BE2C (cell line): ENCODE measurements around the gene KIF5A.

Source experiments
- DNase-seq: peaks from one replicate; pipeline ENCODE4 v3.0.0-alpha.2; 2020
- H3K27me3 ChIP-seq: fragments of 250-450 bp; sonication (Bioruptor Pico); 2 replicates; pipeline ENCODE4 v1.5.1; 2020; ENCODE audit warnings: mild to moderate bottlenecking
- H3K36me3 ChIP-seq: fragments of 250-450 bp; sonication (Bioruptor Pico); 2 replicates; pipeline ENCODE4 v1.5.1; 2020; ENCODE audit warnings: mild to moderate bottlenecking
- H3K4me1 ChIP-seq: fragments of 250-450 bp; sonication (Bioruptor Pico); 2 replicates; pipeline ENCODE4 v1.5.1; 2020
- H3K4me3 ChIP-seq: 2 replicates; pipeline ENCODE4 v1.5.1; 2011; ENCODE audit warnings: low read depth, low read length
- H3K9me3 ChIP-seq: fragments of 250-450 bp; sonication (Bioruptor Pico); 2 replicates; pipeline ENCODE4 v1.5.1; 2020
- TF ChIP-seq, protein P1 (sequence below): IDR thresholded peaks from 2 replicates; pipeline ENCODE4 v1.5.1; 2012; ENCODE audit warnings: mild to moderate bottlenecking, low read depth, low read length

KIF5A gene

DNA sequence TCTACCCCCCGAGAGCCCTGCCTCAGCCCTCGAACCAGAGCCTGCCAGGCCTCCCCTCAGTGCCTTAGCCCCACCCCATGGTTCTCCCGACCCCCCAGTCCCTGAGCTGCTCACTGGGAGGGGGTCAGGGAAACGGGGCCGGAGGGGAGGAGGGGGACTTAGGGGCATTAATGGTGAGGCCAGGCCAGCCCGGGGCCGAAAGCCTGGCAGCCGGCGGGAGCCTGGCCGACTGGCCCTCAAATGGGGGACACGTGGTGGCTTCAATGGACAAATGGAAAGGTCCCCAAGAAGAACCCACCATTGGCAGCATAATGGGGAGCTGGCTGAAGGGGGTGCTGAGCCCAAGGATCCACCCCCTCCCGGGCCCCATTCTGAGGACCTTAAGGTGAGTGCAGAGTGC lies 21.7 kb upstream of the KIF5A start:
- Histone ChIP-seq H3K9me3 (no peaks in the 10 kb centered on the region), H3K4me1 (no peaks in the 10 kb centered on the region; the same call in 1 of the 2 replicates), H3K27me3 (no peaks in the 10 kb centered on the region), H3K36me3 (peaks cover 68% of the 10 kb centered on the region), H3K4me3 (no peak overlapping the region)
- TF ChIP-seq, protein P1, sequence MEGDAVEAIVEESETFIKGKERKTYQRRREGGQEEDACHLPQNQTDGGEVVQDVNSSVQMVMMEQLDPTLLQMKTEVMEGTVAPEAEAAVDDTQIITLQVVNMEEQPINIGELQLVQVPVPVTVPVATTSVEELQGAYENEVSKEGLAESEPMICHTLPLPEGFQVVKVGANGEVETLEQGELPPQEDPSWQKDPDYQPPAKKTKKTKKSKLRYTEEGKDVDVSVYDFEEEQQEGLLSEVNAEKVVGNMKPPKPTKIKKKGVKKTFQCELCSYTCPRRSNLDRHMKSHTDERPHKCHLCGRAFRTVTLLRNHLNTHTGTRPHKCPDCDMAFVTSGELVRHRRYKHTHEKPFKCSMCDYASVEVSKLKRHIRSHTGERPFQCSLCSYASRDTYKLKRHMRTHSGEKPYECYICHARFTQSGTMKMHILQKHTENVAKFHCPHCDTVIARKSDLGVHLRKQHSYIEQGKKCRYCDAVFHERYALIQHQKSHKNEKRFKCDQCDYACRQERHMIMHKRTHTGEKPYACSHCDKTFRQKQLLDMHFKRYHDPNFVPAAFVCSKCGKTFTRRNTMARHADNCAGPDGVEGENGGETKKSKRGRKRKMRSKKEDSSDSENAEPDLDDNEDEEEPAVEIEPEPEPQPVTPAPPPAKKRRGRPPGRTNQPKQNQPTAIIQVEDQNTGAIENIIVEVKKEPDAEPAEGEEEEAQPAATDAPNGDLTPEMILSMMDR, result no peak
- no peak for DNase-seq

DNA sequence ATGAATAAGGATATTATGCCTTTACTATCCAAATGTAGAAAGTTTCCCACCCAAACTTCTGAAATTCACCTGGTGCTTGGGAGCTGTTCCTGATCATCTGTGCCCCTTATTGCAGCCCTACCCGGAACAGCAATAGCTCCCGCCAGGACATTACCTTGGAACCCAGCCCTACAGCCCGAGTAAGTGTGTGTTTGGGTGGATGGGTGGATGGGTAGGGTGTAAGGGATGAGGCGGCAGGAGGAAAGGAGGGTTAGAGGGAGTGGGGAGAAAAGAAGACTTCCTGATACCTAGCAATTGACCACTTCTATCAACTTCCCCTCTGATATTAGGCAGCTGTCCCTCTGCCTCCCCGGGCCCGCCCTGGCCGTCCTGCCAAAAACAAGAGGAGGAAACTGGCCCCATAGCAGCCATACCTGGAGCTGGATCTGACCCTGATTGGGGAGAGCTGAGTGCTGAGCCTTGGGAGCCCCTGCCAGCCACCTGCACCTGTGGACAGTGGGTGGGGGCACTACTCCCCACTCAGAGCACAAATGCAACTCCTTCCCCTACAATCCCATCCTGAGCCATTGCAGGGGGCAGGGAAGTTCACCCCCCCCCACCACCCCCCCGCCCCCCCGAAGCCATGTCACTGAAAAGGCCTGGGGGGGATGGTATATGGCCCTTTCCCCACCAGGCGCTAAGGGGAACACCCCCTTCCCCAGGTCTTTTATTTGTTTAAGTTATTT lies 20.9 kb upstream of the KIF5A start:
- H3K36me3 ChIP-seq, result peaks cover 73% of the 10 kb centered on the region
- no peak for DNase-seq

DNA sequence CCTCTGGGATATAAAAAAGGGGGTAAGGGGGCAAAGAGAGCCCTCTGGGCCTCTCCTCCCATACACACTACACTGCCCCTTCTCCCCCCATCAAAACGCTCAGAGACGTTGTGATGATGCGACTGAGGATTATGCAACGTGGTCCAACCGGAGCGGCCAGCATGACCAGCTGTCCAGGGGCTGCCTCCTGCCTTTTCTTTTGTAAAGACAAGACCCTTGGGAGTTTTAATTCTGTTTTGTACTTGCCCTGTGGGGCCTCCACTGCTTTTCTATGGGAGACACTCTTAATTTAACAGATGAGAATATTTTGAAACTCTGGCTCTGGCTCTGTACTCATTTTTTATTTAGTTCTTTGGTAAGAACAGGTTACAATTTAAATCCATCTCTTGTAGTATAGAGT lies 20.0 kb upstream of the KIF5A start:
- no peak for DNase-seq
- H3K27me3 ChIP-seq, result no peaks in the 10 kb centered on the region
- H3K4me3 ChIP-seq, result no peak overlapping the region
- H3K9me3 ChIP-seq, result no peaks in the 10 kb centered on the region
- H3K4me1 ChIP-seq, result no peaks in the 10 kb centered on the region
- H3K36me3 ChIP-seq, result peaks cover 77% of the 10 kb centered on the region
- TF ChIP-seq, protein P1, result no peak

More for the DNA sequence above, 20.9 kb upstream of the KIF5A start:
- no peak overlapping the region for H3K4me3 ChIP-seq
- no peaks in the 10 kb centered on the region for H3K9me3 ChIP-seq
- H3K4me1 ChIP-seq, result no peaks in the 10 kb centered on the region
- H3K27me3 ChIP-seq, result no peaks in the 10 kb centered on the region
- TF ChIP-seq, protein P1, result no peak

DNA sequence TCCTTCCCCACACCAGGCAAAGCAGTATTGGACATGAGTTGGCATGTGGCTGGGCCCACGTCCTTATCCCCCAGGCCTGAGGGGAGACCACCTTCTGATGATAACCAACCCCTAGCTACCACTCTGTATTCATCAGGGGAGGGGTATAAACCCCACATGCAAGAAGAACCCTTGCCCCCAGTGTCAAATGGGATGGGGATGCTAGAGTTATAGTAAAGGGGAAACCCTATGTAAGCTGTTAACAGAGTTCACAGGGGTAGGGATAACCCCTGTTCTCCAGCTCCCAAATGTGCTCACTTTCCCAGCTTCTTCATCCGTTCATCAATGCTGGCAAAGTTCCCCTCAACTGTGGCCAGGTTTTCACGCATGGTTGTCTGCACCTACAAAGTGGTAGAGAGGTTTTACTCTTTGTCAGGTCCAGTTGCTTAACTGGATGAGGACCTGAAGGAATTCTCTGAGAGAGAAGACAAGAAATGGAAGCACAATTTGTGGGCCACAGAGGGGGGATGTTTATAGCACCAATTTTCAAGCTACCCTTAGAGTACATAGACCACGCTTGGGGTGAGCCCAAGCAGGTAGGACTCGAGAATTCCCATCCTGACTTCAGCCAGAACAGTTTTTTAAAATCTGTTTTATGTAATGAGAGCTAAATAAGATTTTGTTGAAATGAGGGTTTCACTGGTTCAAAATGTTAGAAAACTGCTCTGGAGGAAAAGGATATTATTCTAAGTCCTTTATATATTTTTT lies 19.3 kb upstream of the KIF5A start:
- Histone ChIP-seq H3K4me3 (no peak overlapping the region), H3K4me1 (no peaks in the 10 kb centered on the region), H3K9me3 (no peaks in the 10 kb centered on the region), H3K27me3 (no peaks in the 10 kb centered on the region), H3K36me3 (peaks cover 80% of the 10 kb centered on the region)
- TF ChIP-seq, protein P1, result no peak
- DNase-seq, result no peak

DNA sequence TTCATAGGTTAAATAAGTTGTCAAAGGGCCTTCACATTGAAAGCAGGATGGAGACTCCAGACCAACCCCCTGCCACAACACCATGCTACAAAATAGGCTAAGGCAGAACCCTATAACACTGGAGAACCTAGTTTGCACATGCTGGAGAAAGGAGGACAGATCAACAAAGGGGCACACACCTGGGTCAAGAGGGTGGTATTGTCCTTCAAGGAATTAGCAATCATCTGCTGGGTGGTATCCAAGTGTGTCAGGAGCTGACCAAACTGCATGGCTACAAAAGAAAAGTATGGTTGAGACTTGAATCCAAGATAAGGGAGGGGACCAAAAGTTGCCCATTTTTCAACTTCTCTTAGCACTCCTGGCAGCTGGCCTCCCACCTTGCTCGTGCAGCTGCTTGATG lies 18.0 kb upstream of the KIF5A start:
- Histone ChIP-seq H3K4me1 (no peaks in the 10 kb centered on the region), H3K36me3 (peaks cover 72% of the 10 kb centered on the region), H3K9me3 (no peaks in the 10 kb centered on the region), H3K27me3 (no peaks in the 10 kb centered on the region), H3K4me3 (no peak overlapping the region)
- TF ChIP-seq, protein P1, result no peak
- no peak for DNase-seq

DNA sequence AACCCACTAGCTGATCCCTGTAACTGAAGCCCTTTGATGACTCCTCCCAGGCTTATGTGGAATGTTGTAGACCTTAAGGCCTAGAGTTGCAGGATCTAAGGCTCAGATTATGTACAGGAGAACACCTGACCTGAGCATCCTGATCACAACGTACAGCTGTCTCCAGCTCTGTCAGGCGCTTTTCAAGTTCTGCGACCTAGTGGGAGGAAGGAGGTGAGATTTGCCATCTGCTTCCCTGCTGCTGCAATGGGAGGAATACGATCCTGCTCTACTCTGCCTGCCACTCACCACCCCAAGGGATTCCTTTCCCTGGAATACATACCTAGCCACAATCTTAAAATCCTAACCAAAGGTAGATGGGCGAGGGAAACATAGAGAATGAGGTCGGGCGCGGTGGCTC lies 16.7 kb upstream of the KIF5A start:
- H3K27me3 ChIP-seq, result no peaks in the 10 kb centered on the region
- no peaks in the 10 kb centered on the region for H3K9me3 ChIP-seq
- no peak overlapping the region for H3K4me3 ChIP-seq
- no peaks in the 10 kb centered on the region for H3K4me1 ChIP-seq
- peaks cover 63% of the 10 kb centered on the region for H3K36me3 ChIP-seq
- DNase-seq, result no peak
- TF ChIP-seq, protein P1, result no peak
